PC-9 (cell line): ENCODE data around the gene ENPP6. TPM values are rescaled to one million over a fixed set of nuclear protein-coding genes. Genes with fewer than 3 reads are reported as not detected.

ENCODE experiments used
- BruUV-seq: library from RNA; stranded (reverse); fragments of 400-500 nt; replicated peaks from 2 replicates; lab custom pipeline; 2021; lab: Mats Ljungman, UMichigan
- CTCF ChIA-PET: fragments of 300-600 bp; sonication (Branson Sonifier 250); formaldehyde crosslinking; loops from one replicate; lab custom pipeline; 2022; ENCODE audit warnings: antibody characterized with exemption; lab: Charles Lee
- POLR2A ChIA-PET: fragments of 300-600 bp; sonication (Branson Sonifier 250); formaldehyde crosslinking; loops from one replicate; lab custom pipeline; 2022; ENCODE audit warnings: antibody characterized with exemption; ENCODE audit not compliant: unreplicated experiment; lab: Charles Lee
- DNase-seq, 2 experiments: peaks; one replicate each; pipeline versions ENCODE4 v3.0.0 to v3.0.0-alpha.2; 2015 to 2022; ENCODE audit warnings: mixed read lengths in 1 of 2
- H2AFZ ChIP-seq: fragments of 200-600 bp; sonication (generic); 2 replicates; pipeline ENCODE4 v1.8.1; 2017; ENCODE audit warnings: antibody characterized with exemption
- H3F3A ChIP-seq: fragments of 200-600 bp; sonication (generic); 2 replicates; pipeline ENCODE4 v1.8.1; 2017; ENCODE audit warnings: antibody characterized with exemption, mild to moderate bottlenecking, low read depth; ENCODE audit not compliant: insufficient read depth
- H3K27ac ChIP-seq: fragments of 200-600 bp; sonication (generic); 2 replicates; pipeline ENCODE4 v1.6.1; 2016; ENCODE audit warnings: mixed run types
- H3K27me3 ChIP-seq: fragments of 200-600 bp; sonication (generic); 2 replicates; pipeline ENCODE4 v1.6.1; 2016; ENCODE audit warnings: low read depth, mixed run types; ENCODE audit not compliant: insufficient read depth
- H3K36me3 ChIP-seq: fragments of 200-600 bp; sonication (generic); 2 replicates; pipeline ENCODE4 v1.6.1; 2016; ENCODE audit warnings: low read depth, mixed run types
- H3K4me1 ChIP-seq: fragments of 200-600 bp; sonication (generic); replicated peaks from 2 replicates; pipeline ENCODE4 v1.6.1; 2016; ENCODE audit warnings: mixed run types; ENCODE audit not compliant: insufficient read depth
- H3K4me2 ChIP-seq: fragments of 200-600 bp; sonication (generic); 2 replicates; pipeline ENCODE4 v1.6.1; 2017; ENCODE audit warnings: mixed run types
- H3K4me3 ChIP-seq: fragments of 200-600 bp; sonication (generic); 2 replicates; pipeline ENCODE4 v1.6.1; 2016; ENCODE audit warnings: mixed run types
- H3K79me2 ChIP-seq: fragments of 200-600 bp; sonication (generic); 2 replicates; pipeline ENCODE4 v1.6.1; 2017; ENCODE audit warnings: low read depth, mixed run types
- H3K9me2 ChIP-seq: fragments of 200-600 bp; sonication (generic); 2 replicates; pipeline ENCODE4 v1.8.1; 2017; ENCODE audit warnings: mild to moderate bottlenecking; ENCODE audit not compliant: insufficient read depth
- H3K9me3 ChIP-seq: fragments of 200-600 bp; sonication (generic); 2 replicates; pipeline ENCODE4 v1.8.1; 2016; ENCODE audit warnings: low read depth; ENCODE audit not compliant: insufficient read depth
- H4K20me1 ChIP-seq: fragments of 200-600 bp; sonication (generic); 2 replicates; pipeline ENCODE4 v1.8.1; 2017; ENCODE audit not compliant: insufficient read depth
- EZH2 ChIP-seq: fragments of 200-600 bp; sonication (generic); IDR thresholded peaks from 2 replicates; pipeline ENCODE4 v1.8.0; 2017; ENCODE audit warnings: antibody characterized with exemption, low read depth
- intact Hi-C: fragments of 100-400 bp; cut with micrococcal nuclease; formaldehyde crosslinking; loops from one replicate; pipeline ENCODE4 v1.10.0; 2022; ENCODE audit not compliant: unreplicated experiment
- total RNA-seq: library from RNA; stranded (reverse); gene quantifications from 2 replicates; pipeline ENCODE4 v1.2.3, GENCODE V29; 2021
- TF ChIP-seq, protein P1 (sequence below): fragments of 200-600 bp; sonication (generic); conservative IDR thresholded peaks from 2 replicates; pipeline ENCODE4 v1.6.1; 2017; ENCODE audit warnings: mixed run types, antibody characterized with exemption, mild to moderate bottlenecking, moderate library complexity

ENPP6 gene
- total RNA-seq, 1 experiment from 2014 or later = not detected

GRCh38 chr4:184153781-184154180 is 63.9 kb downstream of the ENPP6 start:
- H2AFZ ChIP-seq = no peak overlapping the region
- TF ChIP-seq, protein P1, sequence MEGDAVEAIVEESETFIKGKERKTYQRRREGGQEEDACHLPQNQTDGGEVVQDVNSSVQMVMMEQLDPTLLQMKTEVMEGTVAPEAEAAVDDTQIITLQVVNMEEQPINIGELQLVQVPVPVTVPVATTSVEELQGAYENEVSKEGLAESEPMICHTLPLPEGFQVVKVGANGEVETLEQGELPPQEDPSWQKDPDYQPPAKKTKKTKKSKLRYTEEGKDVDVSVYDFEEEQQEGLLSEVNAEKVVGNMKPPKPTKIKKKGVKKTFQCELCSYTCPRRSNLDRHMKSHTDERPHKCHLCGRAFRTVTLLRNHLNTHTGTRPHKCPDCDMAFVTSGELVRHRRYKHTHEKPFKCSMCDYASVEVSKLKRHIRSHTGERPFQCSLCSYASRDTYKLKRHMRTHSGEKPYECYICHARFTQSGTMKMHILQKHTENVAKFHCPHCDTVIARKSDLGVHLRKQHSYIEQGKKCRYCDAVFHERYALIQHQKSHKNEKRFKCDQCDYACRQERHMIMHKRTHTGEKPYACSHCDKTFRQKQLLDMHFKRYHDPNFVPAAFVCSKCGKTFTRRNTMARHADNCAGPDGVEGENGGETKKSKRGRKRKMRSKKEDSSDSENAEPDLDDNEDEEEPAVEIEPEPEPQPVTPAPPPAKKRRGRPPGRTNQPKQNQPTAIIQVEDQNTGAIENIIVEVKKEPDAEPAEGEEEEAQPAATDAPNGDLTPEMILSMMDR = no peak
- TF ChIP-seq EZH2 = no peak
- H3K27ac ChIP-seq = no peak overlapping the region
- no peaks in the 10 kb centered on the region for H3K9me3 ChIP-seq
- CTCF ChIA-PET = interaction anchor here (0.6 kb wide), 1 partner anchor 10 kb away, joined by 3 read pairs; no protein-coding TSS in a partner anchor
- DNase-seq = no peak
- no TSS peak for BruUV-seq
- H3K4me3 ChIP-seq = no peak overlapping the region
- H3K36me3 ChIP-seq = no peaks in the 10 kb centered on the region
- H3K4me2 ChIP-seq = no peak overlapping the region
- H3K27me3 ChIP-seq = no peaks in the 10 kb centered on the region
- POLR2A ChIA-PET = no interaction called here
- intact Hi-C loops = no loop called here
- no peaks in the 10 kb centered on the region for H3F3A ChIP-seq
- H4K20me1 ChIP-seq = no peaks in the 10 kb centered on the region
- no peaks in the 10 kb centered on the region for H3K4me1 ChIP-seq
- H3K79me2 ChIP-seq = no peaks in the 10 kb centered on the region
- H3K9me2 ChIP-seq = no peaks in the 10 kb centered on the region

DNA sequence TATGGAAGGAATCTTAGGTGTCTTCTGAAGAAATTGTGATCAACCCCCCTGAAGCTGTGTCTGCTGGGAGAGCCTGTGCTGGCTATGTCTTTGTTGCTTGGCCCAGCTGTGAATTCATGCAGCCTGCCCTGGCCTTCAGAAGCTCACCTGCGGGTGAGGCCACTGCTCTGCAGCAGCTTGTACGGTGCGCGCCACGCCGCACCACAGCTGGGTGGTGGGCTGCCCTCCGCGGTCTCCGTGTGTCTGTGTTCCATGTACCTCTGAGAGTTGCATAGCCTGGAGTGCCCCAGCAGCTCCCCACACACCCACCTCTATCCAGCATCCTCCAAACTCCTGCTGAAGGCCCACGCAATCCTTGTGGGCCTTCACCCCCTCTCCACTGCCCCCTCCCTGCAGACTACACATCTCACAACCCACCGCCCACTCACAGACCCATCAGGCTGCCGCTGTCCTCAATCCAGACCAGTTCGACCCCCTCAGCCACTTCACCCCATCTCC is 65.6 kb downstream of the ENPP6 start:
- H3K4me2 ChIP-seq = no peak overlapping the region
- no peak for DNase-seq
- H3K27me3 ChIP-seq = no peaks in the 10 kb centered on the region
- no peaks in the 10 kb centered on the region for H3F3A ChIP-seq
- no TSS peak for BruUV-seq
- POLR2A ChIA-PET = no interaction called here
- no peaks in the 10 kb centered on the region for H4K20me1 ChIP-seq
- no peaks in the 10 kb centered on the region for H3K79me2 ChIP-seq
- intact Hi-C loops = no loop called here
- H2AFZ ChIP-seq = no peak overlapping the region
- no peaks in the 10 kb centered on the region for H3K4me1 ChIP-seq
- no peak overlapping the region for H3K4me3 ChIP-seq
- TF ChIP-seq, protein P1 = no peak
- no peak for TF ChIP-seq EZH2
- CTCF ChIA-PET = no interaction called here
- H3K9me2 ChIP-seq = no peaks in the 10 kb centered on the region
- H3K9me3 ChIP-seq = no peaks in the 10 kb centered on the region
- H3K36me3 ChIP-seq = no peaks in the 10 kb centered on the region
- H3K27ac ChIP-seq = no peak overlapping the region

- Histone ChIP-seq H3K79me2 (no peaks in the 10 kb centered on the region), H3K4me1 (no peaks in the 10 kb centered on the region), H4K20me1 (no peaks in the 10 kb centered on the region), H3K27me3 (no peaks in the 10 kb centered on the region), H3K4me2 (no peak overlapping the region), H3K4me3 (no peak overlapping the region), H2AFZ (no peak overlapping the region), H3K9me2 (no peaks in the 10 kb centered on the region), H3K9me3 (no peaks in the 10 kb centered on the region), H3K36me3 (no peaks in the 10 kb centered on the region), H3F3A (no peaks in the 10 kb centered on the region), H3K27ac (no peak overlapping the region)
- TF ChIP-seq, protein P1 = no peak
- TF ChIP-seq EZH2 = no peak
- POLR2A ChIA-PET = no interaction called here
- intact Hi-C loops = no loop called here
- CTCF ChIA-PET = interaction anchor here (0.6 kb wide), 1 partner anchor 704 kb away, joined by 3 read pairs; no protein-coding TSS in a partner anchor
- no peak for DNase-seq
- BruUV-seq = no TSS peak
These were observed 67.4 kb downstream of the ENPP6 start for GRCh38 chr4:184150102-184150839.
